ENCODE data around the gene NSMCE1.
"Not testable (repeated sequence)": the region's sequence is repeated elsewhere in the genome, so short reads cannot be mapped to it uniquely, and the experiment has no call there.

NSMCE1 gene

DNA sequence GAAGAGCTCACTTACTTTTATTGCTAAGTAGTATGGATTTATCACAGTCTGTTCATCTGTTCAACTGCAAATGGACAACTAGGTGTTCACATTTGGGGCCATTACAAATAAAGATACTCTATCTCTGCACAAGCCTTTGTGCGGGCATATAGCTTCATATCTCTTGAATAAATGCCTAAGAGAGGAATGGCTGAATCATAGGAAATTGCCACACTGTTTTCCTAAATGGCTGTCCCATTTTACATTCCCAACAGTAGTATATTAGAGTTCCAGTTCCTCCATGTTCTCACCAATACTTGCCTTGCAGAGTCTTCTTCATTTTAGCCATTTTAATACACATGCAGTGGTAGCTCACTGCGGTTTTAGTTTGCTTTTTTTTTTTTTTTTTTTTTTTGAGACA lies 20.5 kb downstream of the NSMCE1 start:
- H3K4me3 ChIP-seq = no peak overlapping the region
- H3K27ac ChIP-seq = no peak overlapping the region

DNA sequence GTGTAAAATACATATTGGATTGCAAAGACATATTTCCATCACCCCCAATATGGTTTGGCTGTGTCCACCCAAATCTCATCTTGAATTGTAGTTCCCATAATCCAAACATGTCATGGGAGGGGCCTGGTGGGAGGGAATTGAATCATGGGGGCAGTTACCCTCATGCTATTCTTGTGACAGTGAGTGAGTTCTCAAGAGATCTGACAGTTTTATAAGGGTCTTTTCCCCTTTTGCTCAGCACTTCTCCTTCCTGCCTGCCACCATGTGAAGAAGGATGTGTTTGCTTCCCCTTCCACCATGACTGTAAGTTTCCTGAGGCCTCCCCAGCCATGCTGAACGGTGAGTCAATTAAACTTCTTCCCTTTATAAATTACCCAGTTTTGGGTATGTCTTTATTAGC lies 21.5 kb downstream of the NSMCE1 start:
- not testable (repeated sequence) for H3K4me3 ChIP-seq
- H3K27ac ChIP-seq = peak overlapping the region in 8 of 21 experiments; percentile 6 to 87 (median 54)

DNA sequence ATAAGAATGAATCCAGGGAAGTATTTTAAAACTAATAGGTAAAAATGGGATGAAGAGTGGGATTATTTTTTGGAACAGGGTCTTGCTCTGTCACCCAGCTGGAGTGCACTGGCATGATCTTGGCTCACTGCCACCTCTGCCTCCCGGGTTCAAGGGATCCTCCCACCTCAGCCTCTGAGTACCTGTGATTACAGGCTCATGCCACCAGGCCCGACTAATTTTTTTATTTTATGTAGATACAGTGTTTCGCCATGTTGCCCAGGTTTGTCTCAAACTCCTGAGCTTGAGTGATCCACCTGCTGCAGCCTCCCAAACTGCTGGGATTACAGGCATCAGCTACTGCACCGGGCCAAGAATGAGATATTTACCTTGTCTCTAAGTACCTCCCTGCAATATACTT lies 22.1 kb downstream of the NSMCE1 start:
- H3K27ac ChIP-seq = peak overlapping the region in 14 of 21 experiments; percentile 9 to 87 (median 58)
- H3K4me3 ChIP-seq = no peak overlapping the region

DNA sequence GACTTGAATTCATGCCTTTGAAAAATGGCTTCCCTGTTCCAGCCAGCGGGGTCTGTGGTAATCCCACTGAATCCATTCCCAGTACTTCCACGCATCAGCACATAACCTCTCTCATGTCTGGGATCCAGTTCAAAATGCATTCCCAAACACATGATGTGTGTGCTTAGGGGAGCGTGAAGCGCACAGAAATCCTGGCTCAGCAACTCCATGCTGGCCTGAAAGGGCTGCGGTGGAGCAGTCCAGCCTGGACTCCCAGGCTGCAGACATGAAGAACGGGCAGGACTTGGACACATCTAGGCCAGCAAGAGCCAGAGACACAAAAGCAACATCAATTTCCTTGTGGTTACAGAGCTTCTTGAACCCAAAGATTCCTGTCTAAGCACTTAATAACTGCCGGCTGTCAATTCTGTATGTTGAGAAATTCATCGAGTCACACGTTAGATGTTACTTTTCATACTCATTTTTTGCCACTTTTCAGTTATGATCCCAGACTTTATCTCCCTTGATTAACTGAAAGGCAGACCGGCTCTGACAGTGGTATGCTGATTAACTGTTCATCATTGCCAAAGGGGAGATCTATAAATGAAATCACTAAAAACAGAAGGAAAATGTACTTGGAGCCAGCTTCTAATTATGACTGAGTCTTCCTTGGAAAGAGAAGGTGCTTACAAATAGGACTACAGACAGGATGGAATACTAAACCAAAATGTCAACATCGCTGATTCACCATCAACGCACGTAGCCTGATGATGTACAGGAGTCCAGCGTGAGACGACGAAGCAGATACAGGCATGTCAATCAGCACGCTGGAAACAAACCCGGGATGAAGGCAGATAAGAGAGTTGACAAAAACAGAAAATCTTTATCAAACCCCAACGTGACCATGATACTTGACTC lies 23.0 kb downstream of the NSMCE1 start:
- Histone ChIP-seq H3K4me3 (no peak overlapping the region), H3K27ac (peak overlapping the region in 17 of 21 experiments; percentile 14 to 87 (median 74))

DNA sequence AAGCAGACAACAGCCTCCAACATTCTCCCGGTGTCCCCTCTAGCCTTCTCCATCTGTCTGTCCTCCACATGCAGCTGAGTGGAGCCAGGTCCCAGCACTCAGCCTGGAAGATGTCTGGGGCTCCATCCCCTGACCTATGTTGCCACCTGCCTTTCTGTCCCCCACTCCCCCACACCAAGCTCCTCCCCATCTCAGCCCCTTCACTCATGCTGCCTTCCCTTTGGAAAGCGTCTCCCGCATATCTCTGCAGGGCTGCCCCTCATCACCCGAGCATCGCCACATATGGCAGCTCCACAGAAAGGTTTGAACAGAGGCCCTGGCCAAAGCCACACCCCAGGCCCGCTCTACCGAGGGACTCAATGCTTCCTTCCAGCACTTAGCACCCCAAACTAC lies 24.2 kb downstream of the NSMCE1 start:
- Histone ChIP-seq H3K27ac (peak overlapping the region in 19 of 21 experiments; percentile 1 to 87 (median 70)), H3K4me3 (no peak overlapping the region)

DNA sequence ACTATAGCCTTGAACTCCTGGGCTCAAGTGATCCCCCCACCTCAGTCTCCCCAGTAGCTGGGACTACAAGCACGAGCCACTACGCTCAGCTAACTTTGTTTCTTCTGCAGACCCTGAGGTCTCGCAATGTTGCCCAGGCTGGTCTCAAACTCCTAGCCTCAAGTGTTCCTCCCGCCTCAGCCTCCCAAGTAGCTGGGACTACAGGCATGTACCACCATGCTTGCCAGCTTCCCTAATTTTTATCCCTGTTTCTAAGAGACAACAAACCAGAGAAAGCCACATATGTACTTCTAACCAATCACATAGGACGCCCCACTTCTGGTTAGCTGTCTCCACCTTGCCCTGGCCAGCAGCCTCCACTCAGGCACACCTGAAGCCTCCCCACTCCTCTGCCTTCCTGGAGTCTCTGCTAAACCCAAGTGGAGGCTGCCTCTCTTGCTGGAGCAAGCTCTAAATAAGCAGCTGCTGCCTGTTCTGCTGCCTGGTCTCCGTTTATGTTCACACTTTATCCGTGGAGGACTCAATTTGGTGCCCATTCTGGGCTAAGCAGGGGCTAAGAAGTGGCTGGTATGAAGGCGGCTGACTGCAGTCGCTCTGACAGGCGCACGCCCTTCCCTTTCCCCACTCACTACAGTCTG lies 24.7 kb downstream of the NSMCE1 start:
- Histone ChIP-seq H3K27ac (peak overlapping the region in 18 of 21 experiments; percentile 7 to 87 (median 72)), H3K4me3 (no peak overlapping the region)

DNA sequence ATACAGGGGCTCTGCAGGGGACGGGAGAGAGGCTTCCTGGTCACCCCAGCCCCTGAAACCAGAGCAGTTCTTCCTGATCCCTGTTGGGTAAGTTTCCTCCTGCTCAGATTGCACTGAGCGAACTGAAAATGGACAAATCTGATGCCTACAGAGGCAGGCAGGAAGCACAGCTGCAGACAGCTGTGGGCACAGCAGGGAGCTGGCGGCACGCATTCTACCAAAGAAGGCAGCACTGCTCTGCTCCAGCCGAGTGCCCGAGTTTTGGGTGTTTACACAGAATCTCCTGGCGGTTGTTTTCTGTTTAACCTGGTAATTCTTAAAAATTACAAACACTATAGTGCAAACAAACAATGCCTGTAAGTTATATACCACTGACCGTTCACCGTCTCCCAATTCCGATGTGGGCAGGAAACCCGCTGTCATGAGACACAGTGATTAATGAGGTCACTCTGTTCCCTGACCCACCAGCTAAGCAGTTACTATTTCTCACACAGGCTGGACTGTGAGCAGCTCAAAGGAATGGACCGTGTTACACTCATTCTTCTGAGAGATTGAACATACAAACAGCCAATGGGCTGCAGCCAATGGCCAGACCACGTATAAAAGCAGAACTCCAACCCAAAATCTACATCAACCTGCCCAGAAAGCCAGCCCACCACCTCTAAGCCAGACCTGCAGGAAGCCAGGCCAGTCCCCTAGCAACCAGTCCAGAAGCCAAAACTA lies 25.5 kb downstream of the NSMCE1 start:
- peak overlapping the region in 19 of 21 experiments; percentile 5 to 87 (median 71) for H3K27ac ChIP-seq
- peak overlapping the region in 2 of 7 experiments; percentile 2 to 3 for H3K4me3 ChIP-seq

DNA sequence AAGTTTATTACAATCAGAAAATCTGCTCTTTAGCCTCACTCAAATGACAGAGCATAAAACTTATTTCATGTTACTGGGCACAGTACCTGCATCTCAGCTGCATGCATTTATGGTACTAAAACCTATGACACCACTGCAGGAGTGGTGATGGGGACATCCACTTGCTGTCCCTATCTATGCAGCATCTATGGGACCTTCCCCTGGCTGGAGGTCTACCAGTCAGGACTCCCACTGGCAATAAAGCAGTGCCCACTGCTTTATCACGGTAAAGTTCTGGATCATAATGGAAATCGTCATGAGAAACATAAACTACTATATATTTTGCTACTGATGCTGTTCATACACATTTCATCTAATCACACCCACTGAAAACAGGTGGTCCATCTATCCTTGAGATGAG lies 26.2 kb downstream of the NSMCE1 start:
- peak overlapping the region in 2 of 7 experiments; percentile 2 to 3 for H3K4me3 ChIP-seq
- peak overlapping the region in 18 of 21 experiments; percentile 2 to 87 (median 72) for H3K27ac ChIP-seq

DNA sequence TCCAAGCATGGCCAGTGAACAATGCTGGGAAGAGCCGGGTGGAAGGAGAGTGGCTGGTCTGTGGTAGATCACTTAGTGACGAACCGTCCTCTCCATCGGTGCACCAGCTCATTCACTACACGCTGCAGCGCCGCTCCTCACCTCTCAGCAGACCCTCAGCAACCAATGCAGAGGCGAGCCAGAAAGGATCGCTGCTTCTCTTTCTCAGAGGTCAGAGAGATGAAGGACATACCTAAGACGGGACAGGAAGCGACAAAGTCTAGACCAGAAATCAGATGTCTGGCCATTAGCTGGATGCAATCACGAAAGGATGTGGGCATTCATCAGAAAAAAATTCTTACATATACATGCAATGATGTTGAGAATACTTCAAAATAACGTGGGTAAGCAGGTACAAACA lies 26.9 kb downstream of the NSMCE1 start:
- Histone ChIP-seq H3K4me3 (no peak overlapping the region), H3K27ac (peak overlapping the region in 15 of 21 experiments; percentile 16 to 87 (median 57))

DNA sequence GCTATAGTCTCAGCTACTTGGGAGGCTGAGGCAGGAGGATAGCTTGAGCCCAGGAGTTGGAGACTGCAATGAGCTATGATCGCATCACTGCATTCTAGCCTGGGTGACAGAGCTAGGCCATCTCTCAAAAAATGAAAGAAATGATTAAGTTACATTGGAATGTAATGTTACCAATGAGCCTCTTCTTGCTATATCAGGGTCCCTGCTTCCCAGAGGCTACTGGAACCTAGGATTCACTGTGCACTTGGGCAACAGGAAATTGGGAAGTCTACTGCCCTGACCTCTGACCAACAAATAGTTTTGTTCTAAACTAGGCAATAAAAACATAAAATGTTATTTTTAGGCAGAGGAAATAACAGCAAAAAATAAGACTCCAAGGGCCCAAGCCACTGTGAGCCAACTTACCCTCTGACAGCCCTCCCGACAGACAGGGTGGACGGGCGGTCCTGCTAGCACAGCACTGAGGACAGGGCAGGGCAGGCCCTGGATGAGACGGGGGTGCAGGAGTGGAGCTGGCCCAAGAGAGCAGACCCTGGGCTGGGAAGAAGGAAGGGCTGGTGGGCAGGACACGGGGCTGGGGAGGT lies 27.5 kb downstream of the NSMCE1 start:
- H3K4me3 ChIP-seq = no peak overlapping the region
- peak overlapping the region in 16 of 21 experiments; percentile 6 to 87 (median 54) for H3K27ac ChIP-seq

DNA sequence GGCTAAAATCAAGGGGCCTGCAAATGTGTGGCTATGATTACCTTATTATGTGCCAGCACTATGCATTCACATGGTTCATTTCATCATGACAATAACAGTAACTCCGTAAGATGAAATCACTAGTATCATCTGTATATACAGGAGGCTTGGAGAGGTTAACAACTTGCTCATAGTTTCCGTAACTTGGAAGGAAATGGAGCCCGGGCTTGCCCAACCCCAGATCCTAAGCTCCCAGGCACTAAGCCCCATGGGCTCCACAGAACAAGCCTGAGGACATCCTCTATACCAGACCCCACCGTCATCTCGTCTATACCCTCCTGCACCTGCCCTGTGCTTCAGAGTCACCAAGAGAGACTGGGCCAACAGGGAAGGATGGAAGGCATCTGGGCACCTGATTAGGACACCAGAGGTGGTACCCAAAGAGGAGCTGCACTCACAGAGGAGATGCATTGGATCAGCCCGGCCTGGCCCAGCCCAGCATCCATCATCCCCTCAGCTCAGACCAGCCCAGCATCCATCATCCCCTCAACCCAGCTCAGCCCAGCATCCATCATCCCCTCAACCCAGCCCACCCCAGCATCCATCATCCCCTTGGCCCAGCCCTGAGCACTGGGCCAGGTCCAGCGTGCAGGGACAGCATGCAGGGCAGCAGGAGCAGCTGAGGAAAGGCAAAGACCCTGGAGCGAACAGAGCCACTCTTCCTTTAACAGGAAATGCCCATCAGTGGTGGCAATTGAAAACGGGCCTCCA lies 28.5 kb downstream of the NSMCE1 start:
- Histone ChIP-seq H3K4me3 (no peak overlapping the region), H3K27ac (peak overlapping the region in 8 of 21 experiments; percentile 3 to 96 (median 36))

DNA sequence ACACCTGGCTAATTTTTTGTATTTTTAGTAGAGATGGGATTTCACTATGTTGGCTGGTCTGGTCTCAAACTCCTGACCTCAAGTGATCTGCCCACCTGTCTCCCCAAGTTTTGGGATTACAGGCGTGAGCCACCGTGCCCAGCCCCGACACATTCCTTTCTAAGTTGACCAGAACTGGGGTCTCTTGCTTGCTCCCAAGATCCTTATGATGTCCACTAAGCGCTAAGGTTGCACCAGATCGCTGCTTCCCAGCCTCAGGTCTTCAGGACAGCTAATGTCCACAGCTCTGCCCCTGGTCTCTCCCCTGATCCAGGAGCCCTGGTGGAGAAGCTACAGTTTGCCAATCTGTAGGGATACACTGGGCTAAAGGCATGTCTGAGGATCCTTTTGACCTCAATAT lies 29.5 kb downstream of the NSMCE1 start:
- H3K27ac ChIP-seq = peak overlapping the region in 9 of 21 experiments; percentile 2 to 96 (median 85)
- H3K4me3 ChIP-seq = no peak overlapping the region

DNA sequence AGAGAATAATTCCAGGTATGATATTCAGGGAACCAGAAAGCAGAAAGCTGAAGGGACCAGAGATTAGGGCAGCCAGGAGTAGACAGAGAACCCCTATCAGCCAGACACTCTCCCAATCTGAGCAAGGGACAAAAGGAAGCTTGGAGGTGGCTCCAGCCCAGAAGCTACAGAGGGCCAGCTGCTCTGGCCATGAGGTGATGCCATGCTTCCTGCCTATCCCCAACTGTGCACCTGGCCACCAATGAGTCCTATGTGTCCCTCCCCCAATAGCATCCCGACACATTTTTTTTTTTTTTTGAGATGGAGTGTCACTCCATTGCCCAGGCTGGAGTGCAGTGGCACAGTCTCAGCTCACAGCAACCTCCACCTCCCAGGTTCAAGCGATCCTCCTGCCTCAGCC lies 30.0 kb downstream of the NSMCE1 start:
- Histone ChIP-seq H3K27ac (peak overlapping the region in 16 of 21 experiments; percentile 76 to 96 (median 85)), H3K4me3 (no peak overlapping the region)

DNA sequence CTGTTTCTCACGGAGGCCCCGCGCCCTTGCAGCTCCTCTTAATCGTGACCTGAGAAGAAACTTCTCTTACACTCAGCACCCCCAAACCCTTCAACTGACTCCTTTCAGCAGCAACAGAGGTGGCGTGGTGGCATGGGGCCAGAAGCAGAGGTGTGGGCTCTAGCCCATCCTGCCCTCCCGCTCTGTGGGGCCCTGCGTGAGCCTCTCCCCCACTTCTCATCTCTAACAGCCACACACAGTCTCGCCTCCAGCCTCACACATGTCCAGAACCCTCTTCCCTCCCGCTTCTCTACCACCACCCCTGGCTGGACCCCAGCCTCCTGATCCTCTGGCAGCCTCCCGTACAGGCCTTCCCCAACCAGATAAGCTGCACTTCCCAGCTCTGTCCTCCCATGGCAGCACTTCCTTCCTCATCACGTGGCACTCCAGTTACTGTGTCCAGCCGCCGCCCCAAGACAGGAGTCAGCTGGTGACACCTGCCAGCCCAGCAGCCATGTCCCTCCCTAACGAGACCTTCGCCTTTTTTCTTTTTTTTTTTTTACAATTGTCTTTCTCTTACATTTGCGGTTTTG lies 30.5 kb downstream of the NSMCE1 start:
- Histone ChIP-seq H3K27ac (peak overlapping the region in 20 of 21 experiments; percentile 67 to 96 (median 84)), H3K4me3 (no peak overlapping the region)

DNA sequence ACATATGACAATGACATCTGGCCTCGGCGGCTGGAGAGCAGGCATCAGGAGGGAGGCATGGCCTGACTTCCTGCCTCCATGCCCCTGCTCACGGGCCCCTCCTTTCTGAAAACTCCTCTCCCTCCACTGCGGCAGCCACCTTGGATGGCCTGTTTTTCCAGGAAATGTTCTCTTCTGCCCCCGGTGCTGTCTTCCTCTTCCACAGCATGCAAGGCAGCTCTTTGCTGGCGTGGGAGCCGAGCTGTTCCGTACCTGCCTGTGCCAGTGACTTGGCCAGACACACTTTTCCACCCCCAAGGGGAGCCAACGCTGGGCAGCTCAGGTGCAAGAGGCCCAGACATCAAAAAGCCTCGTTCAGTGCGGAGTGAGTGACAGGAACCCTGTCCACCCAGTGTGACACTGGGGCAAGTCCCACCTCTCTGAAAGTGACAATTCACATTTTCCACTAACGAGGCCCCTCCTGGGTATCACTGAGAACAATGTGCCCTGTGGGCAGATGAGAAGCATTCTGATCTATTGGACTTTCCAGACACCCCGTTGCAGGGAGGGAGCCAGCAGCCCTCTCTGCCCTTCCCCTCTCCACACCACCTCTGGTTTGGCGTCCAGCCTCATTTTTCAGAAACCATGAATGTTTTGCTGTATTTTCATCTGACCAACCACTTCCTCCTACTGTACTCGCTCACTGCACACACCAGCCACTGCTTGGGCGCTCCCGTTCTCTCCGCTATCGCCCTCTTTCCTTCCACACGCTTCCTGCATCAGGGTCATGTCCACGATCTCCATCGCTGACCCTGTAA lies 31.2 kb downstream of the NSMCE1 start:
- peak overlapping the region in 20 of 21 experiments; percentile 67 to 96 (median 84) for H3K27ac ChIP-seq
- H3K4me3 ChIP-seq = no peak overlapping the region

DNA sequence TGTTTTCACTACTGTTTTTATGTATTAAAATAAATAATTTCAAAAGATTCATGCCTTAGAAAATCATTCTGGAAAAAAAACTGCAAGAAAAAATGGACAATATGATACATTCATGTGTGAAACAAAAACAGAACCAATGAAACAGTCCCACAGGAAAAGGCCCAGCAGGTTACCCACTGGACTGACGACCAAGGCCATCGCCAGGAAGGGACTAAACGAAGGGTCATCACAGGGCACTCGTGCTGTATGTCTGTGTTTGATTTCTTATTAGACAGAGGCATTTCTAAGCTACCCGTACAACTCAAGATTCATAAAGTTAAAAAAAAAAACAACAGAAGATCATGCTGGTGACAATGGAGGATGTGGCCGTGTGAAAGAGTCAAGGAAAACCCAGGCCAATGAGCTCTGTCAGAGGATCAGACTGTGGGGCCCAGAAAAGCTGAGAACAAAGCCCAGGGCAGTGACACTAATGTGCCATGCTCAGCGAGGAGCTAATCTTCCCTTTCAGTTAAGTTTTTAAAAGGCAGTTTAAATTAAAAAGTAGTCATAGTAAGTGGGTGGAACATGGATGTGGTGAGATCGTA lies 31.8 kb downstream of the NSMCE1 start:
- H3K27ac ChIP-seq = peak overlapping the region in 20 of 21 experiments; percentile 67 to 96 (median 84)
- no peak overlapping the region for H3K4me3 ChIP-seq

DNA sequence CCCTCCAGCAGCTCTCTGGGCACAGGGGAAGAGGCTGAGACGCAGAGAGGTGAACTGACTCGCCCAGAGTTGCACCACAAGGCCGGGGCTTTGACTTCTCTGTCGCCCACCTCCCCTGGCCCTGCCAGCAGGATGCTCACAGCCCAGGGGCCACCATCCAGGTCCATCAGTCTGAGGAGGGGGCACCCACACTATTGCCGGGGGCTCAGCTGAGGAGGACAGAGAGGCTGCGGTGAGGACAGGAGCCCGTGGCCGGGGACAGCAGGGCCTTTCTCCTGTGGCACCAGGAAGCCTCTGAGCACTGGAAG lies 32.7 kb downstream of the NSMCE1 start:
- Histone ChIP-seq H3K4me3 (no peak overlapping the region), H3K27ac (peak overlapping the region in 20 of 21 experiments; percentile 43 to 96 (median 84))
